Measurements from ENCODE around the gene HES2.
"Not testable (repeated sequence)": the region's sequence is repeated elsewhere in the genome, so short reads cannot be mapped to it uniquely, and the experiment has no call there.

HES2 gene

GRCh38 chr1:6435129-6435528 is 15.4 kb upstream of the HES2 start:
- DNase-seq, result no peak

GRCh38 chr1:6434186-6434585 is 14.5 kb upstream of the HES2 start:
- DNase-seq, result peak; percentile 58

- not testable (repeated sequence) for DNase-seq
These were observed 12.2 kb upstream of the HES2 start for GRCh38 chr1:6431645-6432579.

- not testable (repeated sequence) for DNase-seq
These were observed 10.1 kb upstream of the HES2 start for GRCh38 chr1:6429660-6430411.

GRCh38 chr1:6428453-6428852 is 8.7 kb upstream of the HES2 start:
- DNase-seq, result not testable (repeated sequence)

- DNase-seq, result no peak
These were observed 8.0 kb upstream of the HES2 start for GRCh38 chr1:6427441-6428390.

- no peak for DNase-seq
These were observed 7.2 kb upstream of the HES2 start for GRCh38 chr1:6426972-6427350.

GRCh38 chr1:6426277-6426971 is 6.7 kb upstream of the HES2 start:
- no peak for DNase-seq

GRCh38 chr1:6425658-6426057 is 5.9 kb upstream of the HES2 start:
- no peak for DNase-seq

GRCh38 chr1:6424619-6425593 is 5.2 kb upstream of the HES2 start, which contains the start of gene ESPN:
Gene ESPN, plus strand, starts transcription at chr1:6424776. Its CDS starts 180 bp downstream, at chr1:6424956.
- DNase-seq, result no peak

GRCh38 chr1:6424000-6424565 is 4.4 kb upstream of the HES2 start:
- DNase-seq, result no peak

- DNase-seq, result peak; percentile 66
These were observed 3.7 kb upstream of the HES2 start for GRCh38 chr1:6423321-6423999.

GRCh38 chr1:6421266-6421665 is 1.5 kb upstream of the HES2 start:
- no peak for DNase-seq

- no peak for DNase-seq
These were observed 829 bp upstream of the HES2 start for GRCh38 chr1:6420454-6421042.

- no peak for DNase-seq
These were observed 319 bp downstream of the HES2 start for GRCh38 chr1:6419397-6419803.

- no peak for DNase-seq
These were observed 887 bp downstream of the HES2 start for GRCh38 chr1:6418668-6419396.

- DNase-seq, result no peak
These were observed 1.6 kb downstream of the HES2 start for GRCh38 chr1:6417961-6418667.

GRCh38 chr1:6416906-6417305 is 2.8 kb downstream of the HES2 start:
- DNase-seq, result no peak
